ENCODE measurements around the gene RAB28. TPM values are rescaled to one million over a fixed set of nuclear protein-coding genes. Genes with fewer than 3 reads are reported as not detected.
A peak's percentile ranks its signal among the peaks of the same experiment; 100 is the strongest.

RAB28 gene
- total RNA-seq (2014; rRNA removed; shearing (Covaris generic)), result 18.7 and 22.0 TPM in 2 replicates
- polyA plus RNA-seq (2015; cell fraction: cytosol; rRNA removed), result 19.2 and 19.7 TPM in 2 replicates
- polyA plus RNA-seq (2015; cell fraction: nucleus; rRNA removed), result 36.0 and 38.1 TPM in 2 replicates

DNA sequence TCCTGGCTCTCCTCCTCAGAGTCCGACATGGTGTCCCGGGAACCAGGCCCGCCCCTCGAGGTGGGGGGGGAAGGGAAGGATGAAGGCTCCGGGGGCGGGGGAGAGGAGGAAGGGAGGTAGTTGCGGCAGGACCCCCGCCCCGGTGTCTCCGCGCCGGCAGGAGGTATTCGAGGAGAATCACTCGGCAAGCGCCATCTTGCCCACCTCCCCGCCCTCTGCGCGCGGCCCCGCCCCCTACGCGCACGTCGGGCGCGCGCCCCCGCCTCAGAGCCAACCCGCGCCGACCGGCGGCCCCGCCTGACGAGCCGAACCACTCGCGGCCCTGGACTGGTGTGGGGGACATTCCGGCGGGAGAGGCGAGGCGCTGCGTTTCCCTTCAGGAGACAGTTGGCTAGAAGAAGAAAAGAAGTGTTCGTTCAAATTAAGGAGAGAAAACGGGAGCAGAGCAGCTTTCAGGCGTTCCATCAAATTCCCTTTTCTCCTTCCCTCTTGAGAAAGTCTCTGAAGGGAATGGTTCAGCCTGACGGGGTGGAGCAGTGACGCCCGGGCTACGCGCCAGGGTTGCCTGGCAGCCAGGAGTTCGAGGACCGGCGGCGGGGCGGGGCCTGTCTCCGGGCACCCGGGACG, at the start of gene RAB28:
Gene RAB28, minus strand, starts transcription at position 219 of the 627 bp plus-strand sequence.
- peak; percentile 90 for DNase-seq (ENCODE audit: low read depth, low spot score)
- in situ Hi-C loops (cut with HindIII; ENCODE audit: low pct_unique_long_range_greater_than_20kb, low sequenced_read_pairs), result no loop called here

DNA sequence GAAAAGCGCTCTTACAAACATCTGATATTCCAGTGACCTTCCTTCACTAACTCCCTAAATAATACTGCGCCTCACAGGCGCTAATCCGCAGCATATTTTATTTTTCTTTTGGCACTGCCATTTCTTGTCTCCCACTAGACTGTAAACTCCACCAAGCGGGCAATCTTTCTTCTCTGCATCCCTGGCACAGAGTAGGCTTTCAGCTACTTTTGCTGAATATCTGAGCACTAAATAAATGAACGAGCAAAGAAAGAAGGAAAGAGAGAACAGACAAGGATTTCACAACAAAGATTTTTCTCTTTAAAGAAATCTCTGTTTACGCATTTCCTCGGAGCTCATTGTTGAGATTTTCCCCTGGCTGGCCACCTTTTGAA, 47.5 kb upstream of the RAB28 start:
- in situ Hi-C loops (cut with HindIII; ENCODE audit: low pct_unique_long_range_greater_than_20kb, low sequenced_read_pairs), result no loop called here
- DNase-seq (ENCODE audit: low read depth, low spot score), result no peak

DNA sequence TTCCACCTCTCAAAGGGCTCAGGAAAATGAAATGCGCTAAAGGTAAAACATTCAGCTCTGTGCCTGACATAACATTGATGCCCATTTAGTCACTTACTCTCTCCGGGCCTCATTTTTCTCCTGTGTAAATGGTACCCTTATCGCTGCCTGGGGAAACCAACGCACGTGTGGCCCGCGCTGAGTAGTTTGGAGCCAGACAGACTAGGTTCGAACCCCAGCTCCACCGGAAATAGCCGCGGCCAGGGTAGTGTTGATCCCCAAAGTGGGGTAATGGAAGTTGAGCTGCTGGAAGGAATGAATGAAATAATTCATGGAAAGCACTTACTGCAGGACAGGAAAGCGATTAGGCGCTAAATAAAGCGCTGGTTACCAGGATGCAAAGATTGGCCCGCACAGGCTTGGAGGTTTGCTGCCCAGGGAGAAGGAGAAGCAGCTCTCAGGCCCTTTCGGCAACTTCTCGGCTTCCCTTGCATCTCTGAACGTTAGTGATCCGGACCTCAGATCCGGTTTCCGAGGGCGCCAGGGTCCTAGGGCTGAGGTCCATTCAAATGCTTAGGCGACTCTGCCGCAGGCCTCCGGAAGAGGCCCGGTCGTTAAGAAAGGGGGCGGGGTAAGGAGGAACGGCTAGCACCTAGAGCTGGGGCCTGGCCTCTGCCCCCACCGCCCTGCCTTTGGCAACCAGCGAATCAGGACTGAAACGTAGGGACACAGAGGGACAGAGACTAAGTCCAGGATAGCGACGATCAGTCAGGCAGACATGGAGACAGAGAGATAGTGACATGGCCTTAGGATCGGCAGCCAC, 46.9 kb upstream of the RAB28 start:
- no peak for DNase-seq (ENCODE audit: low read depth, low spot score)
- in situ Hi-C loops (cut with HindIII; ENCODE audit: low pct_unique_long_range_greater_than_20kb, low sequenced_read_pairs), result no loop called here

DNA sequence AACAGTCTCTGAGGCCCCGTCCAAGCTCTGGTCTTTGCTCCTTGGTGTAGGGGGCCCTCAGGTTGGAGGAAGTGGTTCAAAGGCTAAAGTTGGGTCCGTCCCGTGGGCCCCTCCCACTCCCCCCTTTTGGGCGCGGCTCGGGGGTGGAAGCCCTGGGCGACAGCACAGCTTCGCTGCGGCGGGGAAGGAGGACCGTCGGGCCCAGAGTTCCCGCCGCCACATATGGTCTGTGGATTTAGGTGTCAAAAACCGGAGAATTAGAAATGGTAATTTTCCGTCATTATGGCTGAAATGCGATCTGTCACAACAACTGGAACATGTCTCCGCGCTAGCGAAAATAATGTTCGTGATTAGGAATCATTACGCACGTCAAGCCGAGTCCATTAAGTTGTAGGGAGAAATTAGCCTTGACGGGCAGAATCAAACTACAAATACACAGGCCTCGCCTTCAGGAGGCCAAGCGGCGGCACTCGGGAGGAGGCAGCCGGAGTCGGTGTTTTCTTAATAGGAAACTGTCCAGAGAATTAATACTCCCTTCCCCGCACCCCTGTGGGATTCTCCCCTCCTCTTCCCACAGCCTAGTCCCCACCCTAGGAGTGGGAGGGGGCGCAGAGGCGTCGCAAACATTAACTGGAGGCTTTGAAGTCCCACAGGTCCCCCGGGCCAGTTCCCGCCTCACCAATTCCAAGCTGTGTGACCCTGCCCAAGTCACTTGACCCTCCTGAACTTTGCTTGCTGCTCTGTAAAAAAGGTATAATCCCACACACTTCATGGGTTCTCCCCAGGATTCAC, 45.2 kb upstream of the RAB28 start:
- in situ Hi-C loops (cut with HindIII; ENCODE audit: low pct_unique_long_range_greater_than_20kb, low sequenced_read_pairs), result no loop called here
- DNase-seq (ENCODE audit: low read depth, low spot score), result no peak

DNA sequence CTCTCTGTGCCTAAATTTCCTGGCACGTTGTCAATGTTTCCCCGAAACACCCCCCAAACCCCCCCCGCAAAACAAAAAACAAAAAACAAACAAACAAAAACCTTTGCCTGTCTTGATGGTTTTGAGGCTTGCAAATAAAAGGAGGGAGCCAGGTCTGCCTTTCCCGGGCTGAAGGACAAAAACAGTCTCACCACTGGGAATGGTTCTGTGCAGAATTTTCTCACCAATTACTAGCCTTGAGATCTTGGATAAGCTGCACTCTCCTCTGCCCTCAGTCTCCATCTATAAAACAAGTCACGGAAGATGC, 44.6 kb upstream of the RAB28 start:
- DNase-seq (ENCODE audit: low read depth, low spot score), result no peak
- in situ Hi-C loops (cut with HindIII; ENCODE audit: low pct_unique_long_range_greater_than_20kb, low sequenced_read_pairs), result no loop called here

DNA sequence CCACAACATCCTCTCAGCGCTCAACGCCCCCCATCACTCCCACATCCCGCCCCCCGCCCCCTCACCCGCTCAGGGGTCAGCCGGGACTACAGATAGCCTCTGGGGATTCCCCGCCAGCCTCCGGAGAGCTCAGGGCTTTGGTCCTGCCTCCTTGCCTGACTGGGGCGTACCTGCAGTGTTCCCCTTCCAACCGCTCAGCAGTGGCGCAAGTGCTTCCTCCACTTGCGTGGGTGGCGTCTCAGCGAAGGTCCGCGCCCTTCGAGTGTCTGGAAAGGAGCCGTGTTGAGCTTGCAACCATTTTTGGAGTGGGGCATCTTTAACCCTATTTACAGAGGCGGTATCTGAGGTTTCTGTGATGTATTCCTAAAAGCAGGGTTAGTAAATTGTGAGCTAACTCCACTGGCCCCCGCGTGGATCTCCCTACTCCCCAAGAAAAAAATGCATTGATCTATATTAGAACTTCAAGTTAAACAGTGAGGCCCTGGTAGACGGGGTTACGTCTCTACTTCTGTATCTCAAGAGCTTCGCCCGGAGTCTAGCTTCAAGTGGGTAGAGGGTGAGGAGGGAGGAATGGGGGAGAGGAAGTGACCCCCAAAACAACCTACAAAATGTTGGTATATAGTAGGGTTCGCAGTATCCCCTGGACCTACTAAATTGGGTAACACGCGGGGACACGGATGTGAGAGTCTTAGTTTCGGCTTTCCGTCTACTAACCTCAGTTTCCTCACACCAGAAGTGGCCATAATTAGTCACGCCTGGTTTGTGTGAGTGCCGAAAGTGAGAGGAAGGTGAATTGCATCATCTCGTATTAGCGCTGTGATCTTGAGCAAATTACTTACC, 44.1 kb upstream of the RAB28 start:
- DNase-seq (ENCODE audit: low read depth, low spot score), result no peak
- in situ Hi-C loops (cut with HindIII; ENCODE audit: low pct_unique_long_range_greater_than_20kb, low sequenced_read_pairs), result no loop called here

DNA sequence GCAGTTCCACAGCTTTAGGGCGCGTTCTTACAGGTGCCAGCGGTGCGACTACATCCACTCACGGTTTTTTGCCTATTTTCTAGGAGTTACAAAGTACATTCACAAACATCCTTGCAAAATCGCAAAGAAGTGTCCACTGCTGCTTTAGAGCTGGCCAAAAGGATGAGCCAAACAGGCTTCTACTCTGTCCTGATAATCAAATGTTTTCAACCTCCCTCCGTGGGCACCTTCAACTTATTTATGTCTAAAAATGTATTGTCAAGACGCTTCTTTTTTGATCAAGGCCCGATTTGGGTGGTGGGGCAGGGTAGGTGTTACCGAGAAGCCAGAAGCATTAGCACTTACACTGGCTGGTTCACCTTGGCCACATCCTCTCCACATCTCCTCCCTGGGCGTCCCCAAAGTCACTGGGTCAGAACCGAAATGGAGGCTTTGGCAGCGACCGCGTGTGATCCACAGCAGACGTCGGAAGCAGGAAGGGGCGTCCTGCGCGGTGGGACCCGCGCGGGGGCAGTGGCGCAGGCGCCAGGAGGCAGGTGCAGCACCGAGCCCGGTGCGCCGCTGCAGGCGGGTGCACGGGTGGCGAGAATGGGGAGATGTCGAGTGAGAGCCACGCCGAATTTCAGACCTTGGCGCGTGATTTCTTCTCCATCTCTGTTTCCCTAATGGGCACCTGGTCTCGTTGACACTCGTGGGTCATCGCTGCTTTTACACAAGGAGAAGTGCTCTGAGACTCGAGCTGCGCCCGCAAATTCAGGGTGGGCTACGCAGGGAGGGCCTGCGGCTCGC, 43.2 kb upstream of the RAB28 start:
- in situ Hi-C loops (cut with HindIII; ENCODE audit: low pct_unique_long_range_greater_than_20kb, low sequenced_read_pairs), result no loop called here
- DNase-seq (ENCODE audit: low read depth, low spot score), result no peak

DNA sequence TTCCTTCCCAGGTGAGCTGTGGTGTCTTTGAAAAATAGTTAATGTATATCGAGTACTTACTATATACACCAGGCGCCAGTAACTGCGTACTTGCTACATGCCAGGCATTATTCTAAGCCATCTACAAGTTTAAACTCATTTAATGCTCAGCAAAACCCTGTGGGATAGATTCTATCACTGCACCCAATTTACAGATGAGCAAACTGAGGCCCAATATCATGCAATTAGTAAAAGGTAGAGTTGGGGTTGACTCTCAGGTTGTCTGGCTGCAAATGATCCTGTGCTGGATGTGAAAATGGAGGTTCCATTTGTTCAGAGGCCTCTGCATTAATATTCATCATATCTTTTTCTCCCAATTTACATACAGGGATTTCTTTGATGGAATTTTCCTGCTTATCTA, 42.5 kb upstream of the RAB28 start:
- in situ Hi-C loops (cut with HindIII; ENCODE audit: low pct_unique_long_range_greater_than_20kb, low sequenced_read_pairs), result no loop called here
- DNase-seq (ENCODE audit: low read depth, low spot score), result no peak

DNA sequence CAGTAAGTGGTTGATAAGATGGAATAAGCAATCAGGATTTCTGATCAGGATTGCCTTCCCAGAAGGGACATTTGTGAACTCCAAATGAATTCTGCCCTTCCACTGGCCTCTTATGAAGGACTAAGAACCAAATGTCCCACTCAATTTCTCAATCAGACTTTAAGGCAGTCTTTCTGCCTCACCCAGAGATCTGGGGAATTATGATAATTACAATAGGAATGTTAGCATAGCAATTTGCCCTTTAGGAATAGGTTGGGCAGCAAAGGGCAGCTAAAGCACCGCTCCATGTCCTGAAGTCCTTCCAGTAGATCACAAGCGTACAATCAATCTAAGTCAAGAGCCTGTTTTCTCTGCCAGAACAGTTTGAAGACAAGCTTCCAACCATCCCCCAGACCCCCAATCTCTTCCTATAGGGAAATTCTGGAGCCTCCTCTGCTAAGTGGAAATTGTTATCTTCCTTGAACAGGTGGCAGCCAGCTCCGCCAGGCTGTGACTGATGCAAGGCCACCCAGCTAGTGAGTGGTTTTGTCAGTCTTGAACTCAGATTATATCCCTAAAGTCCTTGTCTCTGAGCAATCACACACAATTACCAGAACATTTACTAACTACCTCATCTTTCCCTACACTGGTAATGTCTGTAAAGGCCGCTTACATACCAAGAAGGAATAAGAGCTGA, 41.6 kb upstream of the RAB28 start:
- no peak for DNase-seq (ENCODE audit: low read depth, low spot score)
- in situ Hi-C loops (cut with HindIII; ENCODE audit: low pct_unique_long_range_greater_than_20kb, low sequenced_read_pairs), result no loop called here

DNA sequence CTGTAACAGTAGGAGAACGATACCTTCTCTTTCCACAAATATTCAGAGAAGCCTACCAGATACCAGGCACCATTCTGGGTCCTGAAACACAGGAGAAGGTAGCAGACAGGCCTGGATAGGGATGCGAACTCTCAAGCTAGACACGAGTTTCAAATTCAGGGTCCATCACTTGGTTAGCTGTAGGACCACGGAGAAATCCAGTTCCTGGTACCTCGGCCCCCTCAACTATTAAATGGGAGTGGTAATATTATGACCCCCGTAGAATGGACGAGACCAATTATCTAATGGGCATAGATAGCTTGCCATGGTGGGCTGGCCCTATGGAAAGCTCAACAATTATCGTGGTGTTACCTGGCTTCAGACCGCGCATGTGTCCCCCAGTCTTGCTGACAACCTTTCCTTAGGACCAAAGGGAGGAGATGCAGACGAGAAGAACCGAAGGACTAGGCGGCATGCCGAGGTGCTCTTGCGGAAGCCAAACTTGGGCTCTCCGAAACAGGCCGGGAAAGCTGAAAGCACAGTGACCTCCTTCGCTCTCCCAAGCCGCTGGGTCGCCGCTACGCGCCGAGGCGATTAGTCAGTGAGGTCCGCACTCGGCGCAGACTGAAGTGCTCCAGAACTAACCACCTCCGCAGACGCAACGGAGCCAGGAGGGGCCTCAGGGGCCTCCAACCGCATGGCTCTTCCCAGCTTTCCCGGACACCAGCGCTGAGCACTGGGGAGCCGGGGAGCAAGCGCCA, 40.5 kb upstream of the RAB28 start:
- in situ Hi-C loops (cut with HindIII; ENCODE audit: low pct_unique_long_range_greater_than_20kb, low sequenced_read_pairs), result no loop called here
- no peak for DNase-seq (ENCODE audit: low read depth, low spot score)

DNA sequence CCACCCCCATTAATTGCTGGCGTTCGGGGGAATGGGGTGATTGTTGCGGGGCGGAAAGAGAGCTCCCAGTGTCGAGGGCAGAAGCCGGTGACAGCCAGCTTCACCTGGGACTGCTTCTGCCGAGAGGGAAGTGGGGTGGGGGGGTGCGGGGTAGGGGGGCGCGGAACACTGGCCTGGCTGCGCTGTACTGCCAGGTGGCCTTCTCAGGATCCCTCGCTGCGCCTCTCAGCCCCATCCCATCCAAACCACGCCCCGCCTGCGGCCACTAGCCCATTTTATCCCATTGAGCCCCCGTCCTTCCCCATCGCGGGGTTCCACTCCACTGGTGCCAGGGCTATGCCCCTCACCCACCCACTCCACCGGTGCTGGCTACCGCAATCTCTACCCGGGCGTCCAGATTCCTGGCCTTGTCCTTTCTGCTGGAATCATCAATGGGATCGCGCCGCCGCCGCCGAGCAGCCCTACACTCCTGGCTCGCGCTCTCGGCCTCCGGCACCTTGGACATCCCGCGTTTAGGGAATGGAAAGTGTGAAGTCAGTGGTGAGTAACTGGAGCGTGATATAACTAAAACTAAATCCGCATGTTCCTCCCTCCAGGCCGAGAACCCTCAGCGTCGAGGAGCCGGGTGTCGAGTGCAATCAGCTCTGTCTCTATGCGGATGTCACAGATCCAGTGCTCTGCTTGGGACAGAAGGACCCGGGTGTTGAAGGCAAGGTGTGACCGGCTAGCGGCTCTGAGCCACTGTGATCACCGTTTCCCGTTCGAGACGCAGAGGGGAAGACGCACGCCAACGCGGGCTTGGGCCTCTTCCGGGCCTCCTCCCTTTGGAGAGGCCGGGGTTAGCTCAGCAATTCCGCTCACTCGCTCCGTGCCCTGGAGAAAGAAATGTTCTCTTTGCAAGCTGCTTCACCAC, 39.7 kb upstream of the RAB28 start:
- no peak for DNase-seq (ENCODE audit: low read depth, low spot score)
- in situ Hi-C loops (cut with HindIII; ENCODE audit: low pct_unique_long_range_greater_than_20kb, low sequenced_read_pairs), result no loop called here

DNA sequence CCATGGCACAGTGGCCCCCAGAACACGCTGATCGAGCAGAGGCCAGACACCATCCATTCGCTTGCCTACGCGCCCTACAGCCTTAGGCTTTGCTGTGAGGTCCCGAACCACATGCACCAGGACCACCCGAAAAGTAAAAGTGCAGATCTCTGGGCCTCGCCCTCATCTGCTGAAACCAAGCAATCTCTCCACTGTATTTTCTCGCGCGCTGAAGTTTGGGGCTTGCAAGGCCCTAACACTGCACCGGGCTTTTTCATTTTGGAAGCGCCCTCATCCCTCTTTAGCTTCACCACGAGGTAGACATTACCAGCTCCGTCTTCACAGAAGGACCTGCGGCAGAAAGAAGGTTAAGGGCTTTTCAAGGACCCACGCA, 39.0 kb upstream of the RAB28 start:
- no peak for DNase-seq (ENCODE audit: low read depth, low spot score)
- in situ Hi-C loops (cut with HindIII; ENCODE audit: low pct_unique_long_range_greater_than_20kb, low sequenced_read_pairs), result no loop called here

DNA sequence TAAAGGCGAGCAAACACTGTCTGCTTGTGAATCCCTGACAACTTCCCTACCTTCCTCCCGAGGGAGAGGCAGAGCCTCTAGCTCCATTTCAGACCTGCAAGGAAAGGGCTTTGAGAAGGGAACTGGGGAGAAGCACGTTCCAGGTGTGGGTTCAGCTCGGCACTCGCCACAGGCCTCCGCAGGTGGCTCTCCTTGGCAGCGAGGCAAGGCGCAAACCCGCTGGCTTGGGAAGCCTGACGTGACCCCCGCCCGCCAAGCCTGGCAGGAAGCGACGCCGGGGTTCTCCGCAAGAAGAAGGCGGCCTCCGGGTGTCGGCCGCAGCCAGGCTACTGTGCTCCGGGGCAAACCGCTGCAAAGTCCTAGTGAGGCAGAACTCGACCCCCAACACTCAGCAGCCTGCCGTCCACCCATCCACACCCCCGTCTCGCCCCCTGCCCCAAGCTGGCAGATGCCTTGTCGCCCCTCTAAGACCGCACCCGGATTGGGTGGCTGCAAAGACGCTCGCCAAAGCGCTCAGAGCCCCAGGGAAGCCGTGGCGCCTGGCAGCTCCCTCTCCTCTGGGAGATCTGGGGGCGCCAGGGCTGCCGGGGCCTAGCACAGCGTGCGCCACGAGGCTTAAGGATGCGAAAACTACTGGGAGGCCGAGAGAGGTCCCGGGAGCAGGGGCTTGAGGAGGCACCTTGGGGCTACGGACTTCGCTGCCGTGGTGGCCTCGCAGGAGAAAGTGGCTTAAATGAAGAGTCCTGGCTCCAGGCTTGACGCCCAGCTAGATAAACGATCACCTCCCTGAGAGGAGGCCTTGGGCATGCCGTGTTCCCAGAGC, 38.4 kb upstream of the RAB28 start:
- in situ Hi-C loops (cut with HindIII; ENCODE audit: low pct_unique_long_range_greater_than_20kb, low sequenced_read_pairs), result no loop called here
- no peak for DNase-seq (ENCODE audit: low read depth, low spot score)

DNA sequence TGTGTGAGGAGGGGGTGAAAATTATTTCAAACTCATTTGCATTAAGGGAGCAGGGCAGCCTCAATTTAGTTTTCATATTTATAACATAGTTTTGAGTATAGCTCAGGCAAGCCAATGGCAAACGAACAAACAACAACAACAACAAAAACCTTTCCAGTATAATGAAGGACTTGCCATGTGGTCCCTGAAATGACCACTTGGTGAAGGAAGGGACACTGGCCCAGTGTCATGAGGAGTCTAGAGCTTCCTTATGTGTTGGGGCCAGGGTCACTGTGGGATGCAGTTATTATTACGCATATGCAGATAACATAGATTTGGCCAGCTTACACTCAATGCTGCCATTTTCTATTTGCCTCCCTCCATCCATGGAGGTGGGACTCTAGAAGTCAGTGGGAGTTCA, 36.9 kb upstream of the RAB28 start:
- no peak for DNase-seq (ENCODE audit: low read depth, low spot score)
- in situ Hi-C loops (cut with HindIII; ENCODE audit: low pct_unique_long_range_greater_than_20kb, low sequenced_read_pairs), result no loop called here
